Fibroblast of mammary gland (primary cell): Measurements from ENCODE around the gene CACNA1C.

Experiments
- DNase-seq: peaks from one replicate; pipeline ENCODE4 v3.0.0-alpha.2; 2010; ENCODE audit warnings: low read depth
- H3K4me3 ChIP-seq: 2 replicates; pipeline ENCODE4 v1.5.1; 2011; ENCODE audit warnings: low read depth, mild to moderate bottlenecking, low read length, moderate library complexity; ENCODE audit not compliant: control insufficient read depth
- CTCF ChIP-seq: conservative IDR thresholded peaks from 2 replicates; pipeline ENCODE4 v1.5.1; 2011; ENCODE audit warnings: low read depth, low read length, inconsistent platforms; ENCODE audit not compliant: control insufficient read depth, insufficient read depth

Gene CACNA1C

GRCh38 chr12:2463719-2464118 is 410.9 kb downstream of the CACNA1C start:
- no peak overlapping the region for H3K4me3 ChIP-seq
- TF ChIP-seq CTCF, result no peak
- DNase-seq, result no peak

GRCh38 chr12:2465681-2466080 is 412.9 kb downstream of the CACNA1C start:
- H3K4me3 ChIP-seq, result no peak overlapping the region
- DNase-seq, result no peak
- TF ChIP-seq CTCF, result no peak

- no peak for TF ChIP-seq CTCF
- no peak for DNase-seq
- no peak overlapping the region for H3K4me3 ChIP-seq
Measured at GRCh38 chr12:2466211-2466610, 413.4 kb downstream of the CACNA1C start.

- no peak for TF ChIP-seq CTCF
- DNase-seq, result no peak
- H3K4me3 ChIP-seq, result no peak overlapping the region
Measured at GRCh38 chr12:2467447-2468195, 414.8 kb downstream of the CACNA1C start.

GRCh38 chr12:2475984-2476383 is 423.2 kb downstream of the CACNA1C start:
- no peak for DNase-seq
- TF ChIP-seq CTCF, result no peak
- no peak overlapping the region for H3K4me3 ChIP-seq

- DNase-seq, result no peak
- no peak for TF ChIP-seq CTCF
- H3K4me3 ChIP-seq, result no peak overlapping the region
Measured at GRCh38 chr12:2477009-2477766, 424.4 kb downstream of the CACNA1C start.
